ENCODE measurements around the gene EED.

The EED gene

DNA sequence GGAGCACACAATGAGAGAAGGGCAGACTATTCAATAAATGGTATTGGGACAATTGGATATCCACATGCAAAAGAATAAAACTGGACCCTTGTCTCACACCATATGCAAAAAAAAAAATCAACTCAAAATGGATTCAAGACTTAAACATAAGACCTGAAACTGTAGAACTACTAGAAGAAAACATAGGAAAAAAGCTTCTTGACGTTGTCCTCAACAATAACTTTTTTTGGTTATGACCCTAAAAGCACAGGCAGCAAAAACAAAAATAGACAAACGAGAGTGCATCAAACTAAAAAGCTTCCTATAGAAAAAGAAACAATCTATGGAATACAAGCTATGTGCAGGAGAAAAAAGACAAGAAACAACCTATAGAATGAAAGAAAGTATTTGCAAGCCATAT, 37.1 kb upstream of the EED start:
- no peaks in the 10 kb centered on the region for H3K4me1 ChIP-seq (ENCODE audit: control insufficient read depth, insufficient read depth, low read length)
- H3K4me3 ChIP-seq (ENCODE audit: low read length) = no peak overlapping the region
- no peaks in the 10 kb centered on the region for H3K27me3 ChIP-seq (ENCODE audit: control insufficient read depth, insufficient read depth, low read length)
- H3K36me3 ChIP-seq (ENCODE audit: control insufficient read depth, insufficient read depth, low read length) = no peaks in the 10 kb centered on the region
- no peaks in the 10 kb centered on the region for H3K9me3 ChIP-seq (ENCODE audit: control insufficient read depth, low read length)
- no peak overlapping the region for H3K9ac ChIP-seq (ENCODE audit: low read length)

DNA sequence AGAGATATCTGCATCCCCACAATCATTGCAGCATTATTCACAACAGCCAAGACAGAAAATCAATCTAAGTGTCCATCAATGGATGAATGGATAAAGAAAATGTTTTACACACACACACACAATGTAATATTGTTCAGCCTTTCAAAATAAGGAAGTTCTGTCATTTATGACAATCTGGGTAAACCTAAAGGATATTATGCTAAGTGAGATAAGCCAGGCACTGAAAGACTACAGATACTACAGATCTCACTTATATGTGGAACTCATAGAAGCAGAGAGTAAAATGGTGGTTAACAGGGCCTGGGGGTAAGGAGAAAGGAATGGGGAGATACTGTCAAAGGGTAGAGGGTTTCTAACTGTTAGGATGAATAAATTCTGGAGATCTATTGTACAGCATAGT, 36.0 kb upstream of the EED start:
- H3K9ac ChIP-seq (ENCODE audit: low read length) = no peak overlapping the region
- H3K27me3 ChIP-seq (ENCODE audit: control insufficient read depth, insufficient read depth, low read length) = no peaks in the 10 kb centered on the region
- H3K36me3 ChIP-seq (ENCODE audit: control insufficient read depth, insufficient read depth, low read length) = no peaks in the 10 kb centered on the region
- no peaks in the 10 kb centered on the region for H3K4me1 ChIP-seq (ENCODE audit: control insufficient read depth, insufficient read depth, low read length)
- no peak overlapping the region for H3K4me3 ChIP-seq (ENCODE audit: low read length)
- H3K9me3 ChIP-seq (ENCODE audit: control insufficient read depth, low read length) = no peaks in the 10 kb centered on the region

DNA sequence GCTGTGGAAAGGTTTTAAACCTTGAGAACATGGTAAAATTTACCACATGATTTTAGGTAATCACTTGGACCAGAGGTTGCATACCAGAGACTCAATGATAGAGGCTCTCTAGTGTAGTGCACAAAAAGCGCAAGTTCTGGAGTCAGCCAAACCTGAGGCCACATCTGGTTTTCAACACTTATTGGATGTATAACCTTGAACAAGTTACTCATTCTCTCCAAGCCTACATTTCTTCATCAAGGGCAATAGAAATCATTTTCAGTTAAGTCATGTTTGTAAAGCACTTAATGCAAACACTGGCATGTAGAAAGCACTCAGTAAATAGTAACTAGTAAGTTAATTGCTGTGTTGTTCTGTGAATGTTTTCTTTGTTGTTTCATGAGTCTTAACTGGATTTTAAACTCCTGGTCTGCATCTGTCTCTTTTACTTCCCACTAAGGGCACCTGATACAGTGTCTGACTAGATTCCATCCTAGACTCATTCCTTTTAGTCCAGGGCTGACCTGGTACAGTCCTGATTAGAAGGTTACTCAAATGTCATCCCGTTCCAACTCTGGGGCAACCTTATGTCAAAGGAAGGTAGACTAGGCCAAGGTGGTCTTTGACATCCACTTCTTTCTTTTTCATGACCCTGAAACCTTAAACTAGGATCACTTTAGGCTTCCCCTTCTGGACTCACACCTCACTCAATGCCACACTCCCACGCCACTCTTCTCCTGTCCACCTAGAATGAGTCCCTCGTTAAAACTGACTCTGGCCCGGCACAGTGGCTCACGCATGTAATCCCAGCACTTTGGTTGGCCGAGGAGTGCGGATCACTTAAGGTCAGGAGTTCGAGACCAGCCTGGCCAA, 34.5 kb upstream of the EED start:
- Histone ChIP-seq H3K36me3 (ENCODE audit: control insufficient read depth, insufficient read depth, low read length) (no peaks in the 10 kb centered on the region), H3K4me1 (ENCODE audit: control insufficient read depth, insufficient read depth, low read length) (no peaks in the 10 kb centered on the region), H3K27me3 (ENCODE audit: control insufficient read depth, insufficient read depth, low read length) (no peaks in the 10 kb centered on the region), H3K4me3 (ENCODE audit: low read length) (no peak overlapping the region), H3K9me3 (ENCODE audit: control insufficient read depth, low read length) (no peaks in the 10 kb centered on the region), H3K9ac (ENCODE audit: low read length) (no peak overlapping the region)

DNA sequence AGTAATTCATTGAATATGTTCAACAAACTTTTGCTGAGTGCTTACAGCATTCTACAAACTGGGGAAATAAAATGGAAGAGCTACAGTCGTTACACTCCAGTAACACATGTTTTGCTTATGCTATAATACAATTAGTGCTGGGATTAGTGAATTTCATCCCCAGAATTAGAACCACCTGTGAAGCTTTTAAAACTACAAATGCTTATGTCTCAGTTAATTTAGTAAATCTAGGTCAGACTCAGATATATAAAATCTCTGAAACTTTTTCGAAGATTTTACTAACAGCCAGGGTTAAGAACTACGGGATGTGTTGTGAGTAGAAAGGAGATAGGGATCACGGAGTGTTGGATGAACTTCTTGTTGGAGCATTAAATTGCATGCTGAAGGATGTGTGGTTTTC, 33.7 kb upstream of the EED start:
- H3K9me3 ChIP-seq (ENCODE audit: control insufficient read depth, low read length) = no peaks in the 10 kb centered on the region
- H3K36me3 ChIP-seq (ENCODE audit: control insufficient read depth, insufficient read depth, low read length) = no peaks in the 10 kb centered on the region
- no peak overlapping the region for H3K9ac ChIP-seq (ENCODE audit: low read length)
- no peaks in the 10 kb centered on the region for H3K4me1 ChIP-seq (ENCODE audit: control insufficient read depth, insufficient read depth, low read length)
- no peaks in the 10 kb centered on the region for H3K27me3 ChIP-seq (ENCODE audit: control insufficient read depth, insufficient read depth, low read length)
- no peak overlapping the region for H3K4me3 ChIP-seq (ENCODE audit: low read length)

- Histone ChIP-seq H3K4me1 (ENCODE audit: control insufficient read depth, insufficient read depth, low read length) (no peaks in the 10 kb centered on the region), H3K36me3 (ENCODE audit: control insufficient read depth, insufficient read depth, low read length) (no peaks in the 10 kb centered on the region), H3K9ac (ENCODE audit: low read length) (no peak overlapping the region), H3K4me3 (ENCODE audit: low read length) (no peak overlapping the region), H3K27me3 (ENCODE audit: control insufficient read depth, insufficient read depth, low read length) (no peaks in the 10 kb centered on the region), H3K9me3 (ENCODE audit: control insufficient read depth, low read length) (no peaks in the 10 kb centered on the region)
Observed at GRCh38 chr11:86211619-86212018, 32.9 kb upstream of the EED start.

DNA sequence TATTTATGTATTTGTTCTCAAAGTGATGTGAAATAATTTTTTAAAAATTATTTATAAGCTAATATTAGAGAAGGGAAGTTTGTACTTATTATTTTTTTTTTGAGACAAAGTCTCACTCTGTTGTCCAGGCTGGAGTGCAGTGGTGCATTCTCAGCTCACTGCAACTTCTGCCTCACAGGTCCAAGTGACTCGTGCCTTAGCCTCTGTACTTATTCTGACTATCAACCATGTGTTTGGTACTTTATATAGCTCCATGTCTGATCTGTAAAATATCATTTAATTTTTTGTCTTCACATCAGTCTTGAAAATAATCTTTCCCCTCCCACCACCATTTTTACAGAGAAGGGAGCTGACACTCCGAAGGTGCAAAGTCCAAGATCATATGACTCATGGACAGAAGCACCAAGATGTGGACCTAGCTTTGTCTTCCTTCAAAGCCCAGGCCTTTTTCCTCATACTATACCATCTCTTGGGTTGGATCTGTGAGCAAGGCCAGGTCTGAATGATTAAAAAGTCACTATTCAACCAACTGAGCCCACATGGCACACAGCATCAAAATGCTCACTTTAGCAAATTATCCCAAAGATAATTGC, 32.4 kb upstream of the EED start:
- H3K36me3 ChIP-seq (ENCODE audit: control insufficient read depth, insufficient read depth, low read length) = no peaks in the 10 kb centered on the region
- no peaks in the 10 kb centered on the region for H3K27me3 ChIP-seq (ENCODE audit: control insufficient read depth, insufficient read depth, low read length)
- H3K4me1 ChIP-seq (ENCODE audit: control insufficient read depth, insufficient read depth, low read length) = no peaks in the 10 kb centered on the region
- no peak overlapping the region for H3K9ac ChIP-seq (ENCODE audit: low read length)
- H3K9me3 ChIP-seq (ENCODE audit: control insufficient read depth, low read length) = no peaks in the 10 kb centered on the region
- no peak overlapping the region for H3K4me3 ChIP-seq (ENCODE audit: low read length)

DNA sequence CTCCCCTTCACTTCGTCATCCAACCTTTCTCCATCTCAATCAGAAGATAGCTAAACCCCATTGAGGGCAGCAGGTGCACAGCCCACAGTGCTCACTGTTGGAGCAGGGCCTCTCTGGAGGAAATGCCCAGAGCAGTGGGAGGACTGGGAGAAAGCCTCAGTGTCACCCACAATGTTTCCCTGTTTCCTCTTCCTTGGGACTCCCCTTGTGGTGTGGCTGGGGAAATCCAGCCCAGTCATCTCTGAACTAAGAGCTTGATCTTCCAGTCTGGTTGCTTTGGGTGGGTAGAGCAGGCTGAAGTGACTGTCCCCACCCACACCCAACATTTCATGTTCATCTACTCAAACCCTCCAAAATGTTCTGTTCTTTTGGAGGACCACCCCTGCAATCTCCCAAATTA, 29.8 kb upstream of the EED start:
- H3K9ac ChIP-seq (ENCODE audit: low read length) = no peak overlapping the region
- H3K36me3 ChIP-seq (ENCODE audit: control insufficient read depth, insufficient read depth, low read length) = no peaks in the 10 kb centered on the region
- H3K4me1 ChIP-seq (ENCODE audit: control insufficient read depth, insufficient read depth, low read length) = no peaks in the 10 kb centered on the region
- no peaks in the 10 kb centered on the region for H3K27me3 ChIP-seq (ENCODE audit: control insufficient read depth, insufficient read depth, low read length)
- no peaks in the 10 kb centered on the region for H3K9me3 ChIP-seq (ENCODE audit: control insufficient read depth, low read length)
- H3K4me3 ChIP-seq (ENCODE audit: low read length) = no peak overlapping the region

DNA sequence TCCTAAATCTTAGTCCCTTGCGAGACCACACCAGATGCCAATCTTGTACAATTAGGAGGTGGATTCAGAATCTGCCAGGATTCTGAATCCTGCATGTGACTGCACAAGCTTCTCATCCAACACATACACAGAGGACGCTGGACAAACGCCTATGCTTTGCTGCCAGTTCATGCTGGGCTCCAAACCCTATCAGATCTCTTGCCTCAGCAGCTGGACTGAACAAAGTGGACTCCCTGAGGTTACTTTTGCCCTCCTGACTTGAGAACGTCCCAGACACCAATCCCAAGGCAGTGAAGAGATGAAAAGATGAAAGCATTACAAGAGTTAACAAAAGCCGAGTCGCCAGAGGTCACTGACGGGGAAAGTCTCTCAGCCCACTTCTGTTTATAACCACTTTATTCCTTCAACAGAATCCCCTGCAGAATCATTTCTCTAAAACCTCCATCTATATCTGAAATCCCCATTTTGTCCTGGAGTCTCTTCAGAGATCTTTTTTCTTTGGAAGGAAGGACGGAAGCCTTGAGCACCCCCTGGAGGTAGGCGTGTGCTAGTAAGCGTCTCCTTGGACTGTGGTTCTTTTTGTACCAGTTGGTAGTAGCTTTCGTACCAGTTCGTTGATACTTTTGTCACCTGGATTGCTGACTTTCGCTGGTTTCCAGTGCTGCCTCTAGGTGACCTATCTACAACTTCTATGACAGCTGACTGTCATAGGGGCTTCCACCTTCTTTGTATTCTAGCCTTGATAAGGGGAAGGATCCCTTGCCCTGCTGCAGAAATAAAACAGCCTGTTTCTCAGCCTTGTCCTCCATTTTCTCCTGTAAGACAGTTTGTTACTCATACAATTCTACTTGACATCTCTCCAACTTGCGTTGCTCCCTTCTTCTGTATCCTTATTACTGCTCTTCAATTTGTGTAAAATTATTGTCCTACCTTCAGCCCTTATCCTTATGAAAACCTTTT, 26.1 kb upstream of the EED start:
- Histone ChIP-seq H3K4me3 (ENCODE audit: low read length) (no peak overlapping the region), H3K4me1 (ENCODE audit: control insufficient read depth, insufficient read depth, low read length) (no peaks in the 10 kb centered on the region), H3K27me3 (ENCODE audit: control insufficient read depth, insufficient read depth, low read length) (no peaks in the 10 kb centered on the region), H3K9me3 (ENCODE audit: control insufficient read depth, low read length) (no peaks in the 10 kb centered on the region), H3K36me3 (ENCODE audit: control insufficient read depth, insufficient read depth, low read length) (no peaks in the 10 kb centered on the region), H3K9ac (ENCODE audit: low read length) (no peak overlapping the region)

- Histone ChIP-seq H3K4me3 (ENCODE audit: low read length) (no peak overlapping the region), H3K27me3 (ENCODE audit: control insufficient read depth, insufficient read depth, low read length) (no peaks in the 10 kb centered on the region), H3K36me3 (ENCODE audit: control insufficient read depth, insufficient read depth, low read length) (no peaks in the 10 kb centered on the region), H3K9ac (ENCODE audit: low read length) (no peak overlapping the region), H3K9me3 (ENCODE audit: control insufficient read depth, low read length) (no peaks in the 10 kb centered on the region), H3K4me1 (ENCODE audit: control insufficient read depth, insufficient read depth, low read length) (no peaks in the 10 kb centered on the region)
Observed at GRCh38 chr11:86219311-86220193, 25.0 kb upstream of the EED start.

DNA sequence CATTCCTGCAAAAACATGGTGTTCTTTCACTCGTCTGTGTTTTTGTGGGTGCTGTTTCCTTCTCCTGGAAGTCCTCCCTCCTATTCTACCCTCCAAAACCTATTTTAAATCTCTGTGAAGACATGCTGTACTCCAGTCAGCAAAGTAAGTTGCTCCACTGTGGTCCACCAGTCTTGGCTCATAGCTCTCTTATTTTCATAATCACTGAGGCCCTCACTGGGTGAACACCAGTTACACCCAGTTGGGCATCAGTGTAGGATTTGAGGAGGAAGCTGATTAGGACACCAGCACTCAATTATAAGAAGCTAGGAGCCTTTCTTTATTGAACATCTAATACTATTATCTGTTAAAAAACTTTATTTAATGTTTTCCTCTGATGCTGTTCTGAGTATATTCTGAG, 23.9 kb upstream of the EED start:
- Histone ChIP-seq H3K4me1 (ENCODE audit: control insufficient read depth, insufficient read depth, low read length) (no peaks in the 10 kb centered on the region), H3K9ac (ENCODE audit: low read length) (no peak overlapping the region), H3K27me3 (ENCODE audit: control insufficient read depth, insufficient read depth, low read length) (no peaks in the 10 kb centered on the region), H3K4me3 (ENCODE audit: low read length) (no peak overlapping the region), H3K36me3 (ENCODE audit: control insufficient read depth, insufficient read depth, low read length) (no peaks in the 10 kb centered on the region), H3K9me3 (ENCODE audit: control insufficient read depth, low read length) (no peaks in the 10 kb centered on the region)

- Histone ChIP-seq H3K27me3 (ENCODE audit: control insufficient read depth, insufficient read depth, low read length) (no peaks in the 10 kb centered on the region), H3K9me3 (ENCODE audit: control insufficient read depth, low read length) (no peaks in the 10 kb centered on the region), H3K4me3 (ENCODE audit: low read length) (no peak overlapping the region), H3K9ac (ENCODE audit: low read length) (no peak overlapping the region), H3K4me1 (ENCODE audit: control insufficient read depth, insufficient read depth, low read length) (no peaks in the 10 kb centered on the region), H3K36me3 (ENCODE audit: control insufficient read depth, insufficient read depth, low read length) (no peaks in the 10 kb centered on the region)
Observed at GRCh38 chr11:86222081-86222480, 22.5 kb upstream of the EED start.
